Measurements from ENCODE around the gene ENPP7.
A peak's percentile ranks its signal among the peaks of the same experiment; 100 is the strongest.

Gene ENPP7

GRCh38 chr17:79732804-79733691, 2.3 kb downstream of the ENPP7 start:
- no peak for DNase-seq (ENCODE audit: low read depth in 2 of 2)

- no peak for DNase-seq (ENCODE audit: low read depth in 2 of 2)
These were observed 2.9 kb downstream of the ENPP7 start for GRCh38 chr17:79733692-79734070.

GRCh38 chr17:79735096-79735495, 4.4 kb downstream of the ENPP7 start:
- DNase-seq (ENCODE audit: low read depth in 2 of 2): no peak

- DNase-seq (ENCODE audit: low read depth in 2 of 2): no peak
These were observed 6.5 kb downstream of the ENPP7 start for GRCh38 chr17:79737046-79737921.

- no peak for DNase-seq (ENCODE audit: low read depth in 2 of 2)
These were observed 7.3 kb downstream of the ENPP7 start for GRCh38 chr17:79737922-79738578.

GRCh38 chr17:79738643-79739042, 7.9 kb downstream of the ENPP7 start:
- no peak for DNase-seq (ENCODE audit: low read depth in 2 of 2)

GRCh38 chr17:79739148-79740062, 8.7 kb downstream of the ENPP7 start:
- DNase-seq (ENCODE audit: low read depth in 2 of 2): no peak

- no peak for DNase-seq (ENCODE audit: low read depth in 2 of 2)
These were observed 9.7 kb downstream of the ENPP7 start for GRCh38 chr17:79740413-79740812.

GRCh38 chr17:79741401-79741750, 10.6 kb downstream of the ENPP7 start:
- DNase-seq (ENCODE audit: low read depth in 2 of 2): no peak

- peak; percentile 54 to 55 for DNase-seq (ENCODE audit: low read depth in 2 of 2)
These were observed 11.2 kb downstream of the ENPP7 start for GRCh38 chr17:79741751-79742588.

- DNase-seq (ENCODE audit: low read depth in 2 of 2): no peak
These were observed 11.8 kb downstream of the ENPP7 start for GRCh38 chr17:79742589-79742918.

- no peak for DNase-seq (ENCODE audit: low read depth in 2 of 2)
These were observed 12.3 kb downstream of the ENPP7 start for GRCh38 chr17:79742951-79743476.

- DNase-seq (ENCODE audit: low read depth in 2 of 2): no peak
These were observed 12.9 kb downstream of the ENPP7 start for GRCh38 chr17:79743614-79744013.

GRCh38 chr17:79745641-79746105, 14.9 kb downstream of the ENPP7 start:
- DNase-seq (ENCODE audit: low read depth in 2 of 2): no peak

- DNase-seq (ENCODE audit: low read depth in 2 of 2): no peak
These were observed 16.3 kb downstream of the ENPP7 start for GRCh38 chr17:79746889-79747507.

GRCh38 chr17:79747508-79748294, 17.0 kb downstream of the ENPP7 start:
- no peak for DNase-seq (ENCODE audit: low read depth in 2 of 2)

- no peak for DNase-seq (ENCODE audit: low read depth in 2 of 2)
These were observed 17.8 kb downstream of the ENPP7 start for GRCh38 chr17:79748295-79749099.

Measured in stimulated activated CD8-positive, alpha-beta memory T cell treated with anti-CD3 and anti-CD28 coated beads, Interleukin-15, amount 100 ng/mL, for 48 hours (primary cell).